HG02943 (cell line): Measurements from ENCODE around the gene AKTIP.
"Not testable (repeated sequence)": the region's sequence is repeated elsewhere in the genome, so short reads cannot be mapped to it uniquely, and the experiment has no call there.

Experiments used
- ATAC-seq: cut with Tn5 transposase; IDR thresholded peaks from one replicate; pipeline ENCODE4 v1.9.1; 2021; ENCODE audit warnings: mild to moderate bottlenecking, low read depth, moderate library complexity; ENCODE audit not compliant: unreplicated experiment

AKTIP gene

DNA sequence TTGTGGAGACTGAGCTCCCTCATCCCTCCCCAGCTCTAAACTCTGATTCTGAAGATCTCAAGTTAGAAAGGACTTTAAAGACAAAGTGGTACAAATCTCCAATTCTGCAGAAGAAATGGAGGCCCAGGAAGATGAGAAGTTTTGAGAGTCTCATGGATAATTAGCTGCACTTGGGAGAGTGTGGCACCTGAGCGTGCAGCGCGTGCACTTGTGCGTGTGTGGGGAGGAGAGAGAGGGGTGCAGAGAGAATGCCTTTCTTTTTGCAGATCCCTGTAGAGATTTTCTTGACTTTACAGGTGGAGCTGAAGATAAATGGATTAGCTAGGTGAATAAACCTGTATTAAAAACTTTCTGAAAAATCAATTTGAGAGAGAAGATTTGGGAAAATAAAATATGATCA, 14.8 kb upstream of the AKTIP start:
- ATAC-seq, result no peak

DNA sequence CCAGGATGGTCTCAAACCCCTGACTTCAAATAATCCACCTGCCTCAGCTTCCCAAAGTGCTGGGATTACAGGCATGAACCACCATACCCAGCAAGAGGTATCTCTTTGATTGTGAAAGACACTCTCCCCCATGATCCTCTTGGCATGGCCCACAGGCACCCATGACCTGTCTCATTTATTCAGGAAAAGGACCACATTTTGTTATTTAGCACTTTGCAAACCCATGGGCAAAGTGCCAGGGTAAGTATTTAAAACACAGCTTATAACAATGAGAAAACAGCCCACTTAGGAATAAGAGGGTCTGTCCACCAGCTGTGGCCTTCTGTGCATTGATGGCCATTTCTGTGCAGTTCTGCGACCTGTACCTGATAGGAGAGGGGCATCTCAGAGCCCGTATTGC, 12.8 kb upstream of the AKTIP start:
- ATAC-seq, result no peak

DNA sequence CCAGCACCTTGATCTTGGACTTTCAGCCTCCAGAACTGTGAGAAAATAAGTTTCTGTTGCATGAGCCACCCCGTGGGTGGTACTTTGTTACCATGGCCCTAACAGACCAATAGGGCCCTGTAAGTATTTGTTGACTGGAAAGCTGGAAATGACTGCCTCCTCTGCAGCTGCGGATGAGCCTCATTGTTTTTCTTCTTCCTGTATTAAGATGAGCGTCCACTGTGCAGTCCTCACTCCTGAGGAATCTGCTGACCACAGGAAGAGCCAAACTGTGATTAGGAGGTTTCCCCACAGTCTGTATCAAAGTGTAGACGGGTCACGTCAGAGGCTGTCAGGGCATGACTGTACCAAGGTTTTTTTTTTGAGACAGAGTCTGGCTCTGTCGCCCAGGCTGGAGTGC, 12.2 kb upstream of the AKTIP start:
- no peak for ATAC-seq

DNA sequence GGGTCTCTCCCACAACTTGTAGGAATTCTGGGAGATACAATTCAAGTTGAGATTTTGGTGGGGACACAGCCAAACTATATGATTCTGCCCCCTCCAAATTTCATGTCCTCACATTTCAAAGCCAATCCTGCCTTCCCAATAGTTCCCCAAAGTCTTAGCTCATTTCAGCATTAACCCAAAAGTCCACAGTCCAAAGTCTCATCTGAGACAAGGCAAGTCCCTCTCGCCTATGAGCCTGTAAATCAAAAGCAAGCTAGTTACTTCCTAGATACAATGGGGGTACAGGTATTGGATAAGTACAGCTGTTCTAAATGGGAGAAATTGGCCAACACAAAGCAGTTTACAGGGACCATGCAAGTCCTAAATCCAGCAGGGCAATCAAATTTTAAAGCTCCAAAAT, 9.8 kb upstream of the AKTIP start:
- not testable (repeated sequence) for ATAC-seq

DNA sequence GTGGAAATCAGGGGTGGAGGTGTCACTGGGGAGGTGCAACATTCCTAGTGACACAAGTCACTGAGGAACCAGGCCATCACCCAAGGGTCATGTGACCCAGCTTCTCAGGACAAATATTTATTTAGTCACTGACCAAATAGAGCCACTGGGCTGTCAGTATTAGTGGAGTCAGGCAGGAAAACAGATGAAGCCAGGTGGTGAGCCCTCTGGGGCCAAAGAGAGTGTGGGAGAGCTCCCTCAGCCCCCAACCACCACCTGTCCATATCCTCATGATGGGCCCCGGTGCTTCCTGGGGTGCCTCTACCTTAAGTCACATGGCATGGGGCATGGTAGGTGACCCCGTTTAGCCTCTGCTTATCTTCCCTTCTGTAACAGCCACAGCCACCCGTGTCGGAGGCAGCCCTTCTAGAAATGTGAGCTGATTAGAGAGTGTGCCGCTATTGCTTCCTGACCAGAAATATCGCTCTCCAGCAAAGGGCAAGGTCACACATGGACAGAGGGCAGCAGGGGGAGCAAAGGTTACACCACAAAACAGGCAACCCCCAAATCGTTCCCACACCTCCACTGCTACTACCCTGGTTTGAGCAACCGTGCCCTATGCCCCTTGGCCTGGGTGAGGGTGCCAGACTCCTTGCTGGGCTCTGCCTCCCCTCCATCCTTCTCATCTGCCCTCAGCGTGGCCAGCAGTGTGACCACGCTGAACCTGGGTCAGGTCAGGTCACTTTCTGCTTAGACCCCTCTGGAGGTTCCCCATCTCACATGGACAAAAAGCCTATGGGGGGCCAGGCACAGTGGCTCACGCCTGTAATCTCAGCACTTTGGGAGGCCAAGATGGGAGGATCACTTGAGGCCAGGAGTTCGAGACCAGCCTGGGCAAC, 8.6 kb upstream of the AKTIP start:
- ATAC-seq, result no peak

DNA sequence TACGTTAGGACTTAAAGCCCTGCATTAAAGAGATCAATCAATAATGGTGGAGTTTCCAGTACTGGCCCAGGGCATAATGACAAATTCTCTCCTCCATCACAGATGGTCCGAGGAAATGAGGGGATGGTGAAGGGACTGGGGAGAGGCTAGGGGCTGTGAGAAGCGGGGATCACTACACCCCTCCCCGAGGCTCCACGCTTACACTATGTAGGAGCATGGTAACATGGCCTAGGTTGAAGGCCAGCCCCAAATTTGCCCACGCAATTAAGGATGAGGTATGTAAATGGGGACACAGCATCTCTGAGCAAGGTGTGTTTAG, 8.0 kb upstream of the AKTIP start:
- ATAC-seq, result no peak

DNA sequence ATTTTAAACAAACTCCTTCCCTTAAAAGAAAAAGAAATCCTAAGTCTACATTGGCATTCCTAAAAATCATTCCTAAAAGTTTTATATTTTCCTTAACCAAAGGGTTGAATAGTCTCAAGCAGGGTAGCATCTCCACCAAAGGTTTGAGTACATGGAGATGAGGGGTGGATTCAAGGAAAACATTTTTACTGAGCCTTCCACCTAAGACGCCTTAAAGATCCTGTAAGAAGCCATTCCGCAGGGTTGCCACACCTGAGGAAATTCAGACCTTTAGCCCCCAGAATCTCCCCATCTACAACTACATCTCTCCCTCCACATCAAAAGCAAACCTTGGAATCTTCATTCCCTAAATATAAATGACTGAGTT, 7.7 kb upstream of the AKTIP start:
- no peak for ATAC-seq

DNA sequence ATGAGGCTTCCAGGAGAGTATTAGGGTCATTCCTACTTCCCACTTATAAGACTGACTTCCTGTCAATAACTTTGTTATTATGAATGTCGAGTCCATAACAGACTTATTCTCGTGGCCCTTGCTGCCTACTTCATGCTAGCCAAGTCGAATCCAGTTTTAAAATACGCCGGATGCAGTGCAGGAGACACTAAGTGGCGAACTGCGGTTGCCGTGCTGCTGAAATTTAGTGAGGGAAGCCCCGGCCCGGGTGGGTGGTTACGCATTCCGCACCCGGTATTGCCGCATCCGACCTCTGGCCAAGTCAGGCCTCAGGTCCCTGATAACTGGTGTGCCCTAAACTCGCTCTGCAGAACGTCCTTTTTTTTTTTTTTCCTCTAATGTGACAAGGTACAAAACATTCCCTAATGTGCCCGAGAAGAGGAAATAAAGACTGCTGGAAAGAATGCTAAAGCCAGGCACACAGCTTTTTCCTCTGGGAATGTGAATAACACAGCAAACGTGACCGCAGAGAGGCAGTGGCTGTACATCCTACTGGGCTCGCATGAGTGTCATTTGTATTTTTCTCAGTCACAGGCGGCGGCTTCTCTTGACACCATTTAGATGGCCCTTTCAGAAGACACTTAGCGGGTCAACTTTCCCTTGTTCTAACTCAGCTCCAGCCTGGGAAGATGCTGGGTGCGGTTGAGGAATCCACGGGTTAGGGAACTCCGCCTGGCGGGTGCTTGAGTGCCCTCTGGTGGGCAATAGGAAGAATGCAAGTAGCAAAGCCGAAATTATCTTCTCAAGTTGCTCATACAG, 7.1 kb upstream of the AKTIP start:
- ATAC-seq, result no peak

DNA sequence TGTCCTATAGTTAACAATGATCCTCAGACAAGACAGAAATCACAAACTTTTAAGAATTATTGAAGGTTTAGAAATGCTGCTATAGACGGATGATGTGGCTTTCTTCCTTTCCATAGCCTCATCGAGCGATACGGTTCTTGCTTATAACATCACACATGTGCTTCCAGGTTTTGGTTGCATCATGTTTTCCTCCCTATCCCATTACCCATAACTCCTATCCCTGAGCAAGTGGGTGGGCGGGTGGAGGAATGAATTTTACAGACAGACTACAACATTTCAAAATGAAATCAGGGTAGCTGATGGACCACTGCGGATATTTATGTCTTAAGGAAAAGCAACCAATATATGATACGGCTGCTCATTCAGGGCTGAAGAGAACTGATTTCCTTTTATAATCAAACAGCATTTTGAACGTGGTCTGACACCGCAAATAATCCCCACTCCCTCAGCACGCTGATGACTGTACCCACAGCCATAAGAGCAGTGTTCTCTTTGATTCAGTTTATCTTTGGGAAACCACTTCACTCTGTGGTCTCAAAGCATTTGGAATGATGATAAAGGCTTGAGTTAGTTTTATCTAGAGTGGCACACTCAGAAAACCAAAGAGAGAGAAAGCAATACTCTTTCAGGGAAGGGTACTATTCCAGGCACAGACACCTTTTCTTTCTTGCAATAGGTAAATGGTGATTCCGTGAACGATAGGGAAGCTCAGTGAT, 4.6 kb upstream of the AKTIP start:
- ATAC-seq, result no peak

DNA sequence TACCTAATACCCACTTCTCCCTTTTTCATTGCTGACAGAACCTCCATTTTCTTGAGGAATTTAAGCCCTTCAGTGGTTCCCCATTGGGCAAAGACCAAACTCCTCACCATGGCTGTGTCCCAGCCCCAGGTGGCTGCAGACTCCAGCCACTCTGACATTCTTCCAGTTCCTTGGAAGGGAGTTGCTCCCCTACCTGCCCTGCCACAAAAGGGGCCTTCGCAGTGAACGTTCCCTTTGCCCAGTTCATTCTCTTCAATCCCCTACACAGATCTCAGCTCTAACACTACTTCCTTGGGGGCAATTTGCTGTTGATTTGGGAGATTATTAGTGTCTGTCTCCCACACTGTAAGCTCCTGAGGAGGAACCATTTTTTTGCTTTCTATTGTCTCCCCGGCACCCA, 3.2 kb upstream of the AKTIP start:
- ATAC-seq, result no peak

DNA sequence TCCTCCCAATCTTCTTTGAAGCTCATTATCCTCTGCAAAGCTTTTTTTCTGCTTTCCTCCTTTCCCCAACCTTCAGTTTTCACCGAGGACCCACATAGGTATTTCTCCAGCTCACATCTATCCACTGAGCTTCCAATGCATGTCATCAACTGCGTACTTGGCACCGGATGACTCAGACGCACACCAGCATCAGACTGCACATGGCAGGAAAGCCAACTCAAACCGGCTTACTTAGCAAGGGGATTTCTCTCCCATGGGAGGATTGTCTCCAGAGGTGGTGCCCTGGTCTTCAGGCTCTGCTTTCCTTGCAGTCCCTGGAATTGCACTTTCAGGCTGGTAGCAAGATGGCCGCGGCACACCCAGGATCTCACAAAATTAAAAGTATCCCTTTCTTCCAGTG, 1.7 kb upstream of the AKTIP start:
- ATAC-seq, result no peak

DNA sequence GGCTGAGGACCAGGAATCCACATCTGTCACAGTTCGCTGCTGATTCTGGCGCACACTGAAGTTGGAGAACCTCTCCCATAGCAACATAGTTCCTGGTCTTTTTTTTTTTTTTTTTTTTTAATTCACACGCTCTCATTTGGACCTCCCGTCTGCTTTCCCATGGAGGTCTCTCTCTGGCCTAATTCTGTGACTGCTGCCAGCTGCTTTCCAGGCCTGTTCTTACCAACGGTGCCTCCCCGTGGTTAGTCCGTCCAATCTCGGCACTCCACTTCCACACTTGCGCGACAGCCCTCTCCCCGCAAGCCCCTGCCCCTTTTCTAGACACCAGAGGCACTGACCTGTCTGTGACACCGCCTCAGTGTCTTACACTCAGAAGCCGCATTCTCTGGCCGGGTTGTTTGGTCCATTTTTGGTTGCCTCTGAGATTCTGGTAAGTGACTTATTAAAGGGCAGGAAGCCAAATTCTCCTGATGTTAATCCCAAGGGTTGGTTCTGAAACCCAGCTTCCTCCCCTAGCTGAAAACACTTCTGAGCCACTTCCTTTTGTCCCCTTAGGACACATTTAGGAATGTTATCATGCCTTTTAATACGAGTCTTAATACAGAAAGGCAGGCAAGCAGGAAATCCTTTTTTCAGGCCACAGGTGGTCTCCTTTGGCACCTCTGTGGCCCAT, 1.1 kb upstream of the AKTIP start:
- no peak for ATAC-seq

DNA sequence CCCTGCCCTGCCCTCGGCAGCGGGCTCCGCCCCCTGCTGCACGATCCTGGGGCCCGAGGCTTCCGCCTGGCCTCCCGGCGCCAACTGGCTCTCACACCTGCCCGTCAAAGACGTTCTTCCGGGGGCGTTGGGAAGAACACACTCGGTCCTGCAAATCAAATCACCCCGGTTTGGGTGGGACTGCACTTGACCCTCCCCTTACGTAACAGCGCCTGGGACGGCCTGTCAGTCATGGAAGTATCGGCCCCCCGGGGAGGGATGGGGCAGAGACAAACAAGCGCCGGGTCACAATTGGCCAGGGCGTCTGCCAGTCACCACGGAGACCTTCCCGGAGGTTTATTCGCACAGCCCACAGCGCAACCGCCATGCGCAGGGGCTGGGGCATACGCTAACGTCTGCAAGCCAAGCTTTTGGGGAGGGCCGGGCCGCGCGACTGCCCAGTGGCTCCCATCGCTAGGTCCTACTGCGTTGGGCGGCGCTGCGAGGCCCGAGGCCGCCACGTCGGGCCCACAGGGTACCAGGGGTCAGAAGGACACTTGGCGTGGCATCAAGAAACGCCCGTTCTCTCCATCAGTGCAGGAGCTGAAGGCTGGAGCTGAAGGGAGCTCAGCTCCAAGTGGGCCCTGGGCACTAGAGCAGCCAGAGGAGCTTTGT, 388 bp upstream of the AKTIP start:
- ATAC-seq, result peak; percentile 94

DNA sequence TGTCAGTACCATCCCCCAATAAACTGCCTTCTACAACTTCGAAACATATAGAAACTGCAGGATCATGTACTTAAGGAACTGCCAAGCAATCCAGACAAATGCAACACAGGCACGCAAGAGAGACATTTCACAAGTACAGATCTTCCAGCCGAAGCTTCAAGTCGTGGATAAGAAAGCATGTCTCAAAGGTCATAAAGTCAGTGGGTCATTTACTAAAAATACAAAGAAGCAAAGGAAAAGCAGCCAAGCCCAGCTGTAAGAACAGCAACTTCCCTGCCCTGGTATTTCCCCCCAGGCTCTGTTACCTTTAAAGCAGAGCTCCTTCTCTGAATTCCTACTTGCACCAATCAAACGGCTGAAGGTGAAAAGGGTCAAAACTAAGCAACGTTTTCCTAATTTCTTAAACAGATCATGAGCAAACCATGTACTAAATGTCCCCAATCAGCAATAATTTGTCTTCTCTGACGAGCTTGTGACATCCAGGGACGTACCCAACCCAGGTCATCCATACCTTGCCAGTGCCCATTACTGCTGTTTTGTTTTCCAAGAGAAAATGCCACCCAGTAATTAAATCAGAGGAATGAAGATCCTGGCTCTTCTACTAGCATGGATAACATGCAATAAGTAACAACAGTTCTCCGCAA, 1.7 kb downstream of the AKTIP start:
- ATAC-seq, result no peak

DNA sequence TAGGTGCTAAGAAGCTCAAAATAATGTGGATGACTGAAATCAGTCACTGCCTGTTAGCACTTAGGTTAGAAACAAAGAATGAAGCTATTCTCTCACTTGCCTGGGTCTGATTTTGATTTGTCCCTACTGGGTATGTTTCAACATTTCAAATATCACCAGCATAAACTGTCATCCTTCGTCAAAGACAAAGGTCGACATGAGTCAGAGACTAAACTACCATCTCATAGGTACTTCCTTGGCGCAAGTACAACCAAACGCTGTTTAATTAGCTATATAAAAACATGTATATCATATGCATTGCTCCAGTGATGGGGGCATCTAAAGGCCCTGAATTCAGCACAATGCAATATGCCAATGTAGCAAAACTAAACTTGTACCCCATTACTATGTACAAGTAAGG, 4.0 kb downstream of the AKTIP start:
- ATAC-seq, result no peak

DNA sequence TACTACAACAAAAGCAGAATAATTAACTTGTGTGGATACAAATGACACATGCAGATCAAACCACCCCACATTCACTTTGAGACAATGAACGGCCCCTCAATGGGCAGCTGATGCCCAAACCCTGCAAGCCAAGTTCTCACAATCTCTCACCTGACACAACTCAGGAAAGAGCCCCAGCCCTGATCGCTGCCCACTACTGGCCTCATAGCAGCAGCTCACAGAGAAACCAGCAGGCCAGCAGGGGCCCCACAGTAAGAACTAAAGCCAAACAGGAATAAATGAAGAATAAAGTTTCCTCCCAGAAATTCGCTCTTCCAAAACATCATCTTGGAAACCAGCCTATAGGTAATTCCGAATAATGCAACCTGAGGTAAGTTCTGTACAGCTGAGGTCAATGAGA, 7.7 kb downstream of the AKTIP start:
- ATAC-seq, result no peak

DNA sequence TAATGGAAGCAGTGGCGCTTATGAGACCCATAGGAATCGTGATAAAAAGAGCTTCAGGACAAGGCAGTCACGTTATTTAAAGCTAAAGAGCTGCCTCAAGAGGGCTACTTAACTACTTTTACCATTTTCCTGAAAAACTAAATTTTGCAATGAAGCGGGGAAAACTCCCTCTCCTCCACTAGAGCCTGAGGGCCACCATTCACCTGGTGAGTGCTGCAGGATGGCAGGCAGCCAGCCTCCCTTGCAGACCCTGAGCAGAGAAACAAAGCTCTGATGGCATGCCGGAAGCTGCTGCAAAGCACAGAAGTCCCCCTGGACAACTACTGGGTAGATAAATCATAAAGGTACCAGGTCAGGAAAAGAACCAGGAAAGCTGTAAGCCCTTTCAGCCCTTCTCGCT, 8.4 kb downstream of the AKTIP start:
- no peak for ATAC-seq

DNA sequence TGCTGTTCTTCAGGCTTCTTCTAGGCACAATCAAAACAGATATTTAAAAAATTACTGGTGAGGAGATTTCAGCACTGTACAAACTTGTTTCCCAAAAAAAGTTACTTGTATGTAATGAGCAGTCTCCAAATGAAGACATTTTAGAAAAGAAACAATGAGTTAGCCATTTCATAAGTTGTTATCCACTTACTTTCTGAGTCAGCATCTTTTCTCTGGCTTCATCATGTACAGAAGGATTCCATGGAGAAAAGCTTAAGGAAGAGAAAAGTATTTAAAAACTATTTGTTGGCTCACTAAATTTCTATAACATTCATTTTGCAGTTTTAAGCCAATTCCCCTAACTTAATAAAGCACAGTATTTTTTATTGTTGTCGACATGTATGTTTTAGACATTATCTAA, 10.5 kb downstream of the AKTIP start:
- no peak for ATAC-seq

DNA sequence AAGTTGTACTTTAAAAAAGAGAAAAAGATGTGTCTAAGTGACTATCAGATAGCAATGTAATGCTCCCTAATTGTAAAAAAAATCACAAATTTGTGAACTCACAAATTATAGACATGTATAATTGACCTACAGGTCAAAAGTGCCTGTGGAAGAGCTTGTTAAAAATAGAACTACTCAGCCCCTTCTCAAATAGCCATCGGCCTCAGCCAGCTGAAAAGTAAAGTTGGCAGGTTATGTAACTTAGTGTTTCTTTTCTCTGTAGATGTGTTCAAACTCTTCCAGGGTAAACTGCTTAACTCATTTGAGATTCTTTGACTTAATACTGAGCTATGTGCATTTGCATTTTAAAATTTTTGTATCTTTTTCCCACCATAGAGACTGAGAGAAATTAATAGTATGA, 13.3 kb downstream of the AKTIP start:
- no peak for ATAC-seq

DNA sequence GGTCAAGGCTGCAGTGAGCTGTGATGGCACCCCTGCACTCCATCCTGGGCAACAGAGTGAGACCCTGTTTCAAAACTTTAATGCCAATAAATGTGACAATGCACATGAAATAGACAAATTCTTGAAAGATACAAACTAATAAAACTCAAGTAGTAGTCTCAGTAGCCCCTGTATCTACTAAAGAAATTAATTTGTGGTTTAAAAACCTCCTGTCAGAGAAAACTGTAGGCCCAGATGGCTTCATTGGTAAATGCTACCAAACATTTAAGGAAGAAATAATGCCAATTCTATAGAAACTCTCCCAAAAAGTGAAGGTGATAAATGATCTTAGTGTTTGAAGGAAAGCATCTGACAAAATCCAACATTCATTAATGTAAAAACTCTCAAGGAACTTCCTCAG, 16.8 kb downstream of the AKTIP start:
- no peak for ATAC-seq
